GM19099 (cell line): Measurements from ENCODE around the gene PELI3.

Source experiments
- POLR2A ChIP-seq: IDR thresholded peaks from 3 replicates; pipeline ENCODE4 v1.6.1; 2011; ENCODE audit warnings: low read depth; ENCODE audit not compliant: insufficient read length; ENCODE audit errors: extremely low read depth

PELI3 gene

GRCh38 chr11:66443602-66444001, 23.1 kb upstream of the PELI3 start:
- TF ChIP-seq POLR2A, result no peak

- TF ChIP-seq POLR2A, result no peak
These were observed 19.7 kb upstream of the PELI3 start for GRCh38 chr11:66447012-66447411.

- TF ChIP-seq POLR2A, result no peak
These were observed 18.2 kb upstream of the PELI3 start for GRCh38 chr11:66448523-66448922.

- TF ChIP-seq POLR2A, result no peak
These were observed 16.1 kb upstream of the PELI3 start for GRCh38 chr11:66450560-66450959.

GRCh38 chr11:66451663-66452062, 15.0 kb upstream of the PELI3 start:
- no peak for TF ChIP-seq POLR2A

GRCh38 chr11:66454247-66454646, 12.5 kb upstream of the PELI3 start:
- no peak for TF ChIP-seq POLR2A

- no peak for TF ChIP-seq POLR2A
These were observed 11.9 kb upstream of the PELI3 start for GRCh38 chr11:66454828-66455227.

- no peak for TF ChIP-seq POLR2A
These were observed 8.9 kb upstream of the PELI3 start for GRCh38 chr11:66457826-66458225.

- TF ChIP-seq POLR2A, result no peak
These were observed 7.4 kb upstream of the PELI3 start for GRCh38 chr11:66459138-66459778.

GRCh38 chr11:66462010-66462409, 4.7 kb upstream of the PELI3 start:
- no peak for TF ChIP-seq POLR2A

- TF ChIP-seq POLR2A, result no peak
These were observed 3.8 kb upstream of the PELI3 start for GRCh38 chr11:66462911-66463310.

- no peak for TF ChIP-seq POLR2A
These were observed 1.8 kb upstream of the PELI3 start for GRCh38 chr11:66464916-66465315.

GRCh38 chr11:66465373-66466224, 1.1 kb upstream of the PELI3 start:
- TF ChIP-seq POLR2A, result no peak

- no peak for TF ChIP-seq POLR2A
These were observed 442 bp downstream of the PELI3 start for GRCh38 chr11:66467034-66467659.

- TF ChIP-seq POLR2A, result no peak
These were observed 1.1 kb downstream of the PELI3 start for GRCh38 chr11:66467756-66468155.

GRCh38 chr11:66468691-66469090, 2.0 kb downstream of the PELI3 start:
- no peak for TF ChIP-seq POLR2A
